Prostate gland (tissue), 2 donors: ENCODE measurements around the gene PRM3.

Source experiments
- CTCF ChIP-seq, 4 experiments: fragments of 200-600 bp in 2 of 4; fragments of 450-650 bp in 2 of 4; sonication (generic) in 2 of 4; IDR thresholded peaks; 1 replicate in 3 of 4; 2 replicates in 1 of 4; pipeline ENCODE4 v1.5.1; 2016 to 2019; ENCODE audit warnings: antibody characterized with exemption in 4 of 4, mild to moderate bottlenecking in 2 of 4, moderate library complexity in 2 of 4
- POLR2A ChIP-seq: fragments of 450-650 bp; IDR thresholded peaks from one replicate; pipeline ENCODE4 v1.6.1; 2016; ENCODE audit warnings: antibody characterized with exemption, mild to moderate bottlenecking

GRCh38 chr16:11290102-11290893 is 16.9 kb upstream of the PRM3 start:
- TF ChIP-seq POLR2A (no peak), CTCF (IDR thresholded peaks at IDR 0.05) (no peak)
